Measurements from ENCODE around the gene UBE2B. TPM values are rescaled to one million over a fixed set of nuclear protein-coding genes. Genes with fewer than 3 reads are reported as not detected.
A peak's percentile ranks its signal among the peaks of the same experiment; 100 is the strongest.
"Not testable (repeated sequence)": the region's sequence is repeated elsewhere in the genome, so short reads cannot be mapped to it uniquely, and the experiment has no call there.

UBE2B gene
- 36.6 and 44.0 TPM in 2 replicates for total RNA-seq (2014; rRNA removed; shearing (Covaris generic))

- peak; percentile 99 for DNase-seq (ENCODE audit: low spot score)
These were observed at the start of gene UBE2B for GRCh38 chr5:134370871-134371833. UBE2B (plus strand) TSS chr5:134371569; CDS start chr5:134371596, 27 bp downstream.

GRCh38 chr5:134327327-134327726 lies 44.0 kb upstream of the UBE2B start:
- DNase-seq (ENCODE audit: low spot score): no peak

- DNase-seq (ENCODE audit: low spot score): no peak
These were observed 42.8 kb upstream of the UBE2B start for GRCh38 chr5:134328619-134329018.

- DNase-seq (ENCODE audit: low spot score): not testable (repeated sequence)
These were observed 34.5 kb upstream of the UBE2B start for GRCh38 chr5:134336833-134337232.

- DNase-seq (ENCODE audit: low spot score): not testable (repeated sequence)
These were observed 27.9 kb upstream of the UBE2B start for GRCh38 chr5:134343500-134343899.

- DNase-seq (ENCODE audit: low spot score): not testable (repeated sequence)
These were observed 25.9 kb upstream of the UBE2B start for GRCh38 chr5:134345476-134345875.

- no peak for DNase-seq (ENCODE audit: low spot score)
These were observed 25.4 kb upstream of the UBE2B start for GRCh38 chr5:134345996-134346395.

- no peak for DNase-seq (ENCODE audit: low spot score)
These were observed 21.9 kb upstream of the UBE2B start for GRCh38 chr5:134349463-134349862.

- DNase-seq (ENCODE audit: low spot score): no peak
These were observed 15.7 kb upstream of the UBE2B start for GRCh38 chr5:134355681-134356080.

- DNase-seq (ENCODE audit: low spot score): no peak
These were observed 5.8 kb upstream of the UBE2B start for GRCh38 chr5:134365604-134366003.

- DNase-seq (ENCODE audit: low spot score): no peak
These were observed 978 bp upstream of the UBE2B start for GRCh38 chr5:134370311-134370870.

- DNase-seq (ENCODE audit: low spot score): peak; percentile 35
These were observed 518 bp downstream of the UBE2B start for GRCh38 chr5:134371834-134372340.

GRCh38 chr5:134373633-134374032 lies 2.3 kb downstream of the UBE2B start:
- DNase-seq (ENCODE audit: low spot score): not testable (repeated sequence)

- no peak for DNase-seq (ENCODE audit: low spot score)
These were observed 2.9 kb downstream of the UBE2B start for GRCh38 chr5:134374232-134374631.

- DNase-seq (ENCODE audit: low spot score): no peak
These were observed 9.0 kb downstream of the UBE2B start for GRCh38 chr5:134380346-134380745.

GRCh38 chr5:134382204-134382603 lies 10.8 kb downstream of the UBE2B start:
- DNase-seq (ENCODE audit: low spot score): not testable (repeated sequence)

- DNase-seq (ENCODE audit: low spot score): no peak
These were observed 12.8 kb downstream of the UBE2B start for GRCh38 chr5:134383980-134384697.

GRCh38 chr5:134387443-134387842 lies 16.1 kb downstream of the UBE2B start:
- DNase-seq (ENCODE audit: low spot score): no peak

GRCh38 chr5:134392301-134392700 lies 20.9 kb downstream of the UBE2B start:
- DNase-seq (ENCODE audit: low spot score): no peak

- peak; percentile 27 for DNase-seq (ENCODE audit: low spot score)
These were observed 23.6 kb downstream of the UBE2B start for GRCh38 chr5:134394932-134395331.

GRCh38 chr5:134396274-134396673 lies 24.9 kb downstream of the UBE2B start:
- no peak for DNase-seq (ENCODE audit: low spot score)

GRCh38 chr5:134397196-134397595 lies 25.8 kb downstream of the UBE2B start:
- no peak for DNase-seq (ENCODE audit: low spot score)
